HT1080 (cell line): Measurements from ENCODE around the gene MRPS18A. TPM values are rescaled to one million over a fixed set of nuclear protein-coding genes. Genes with fewer than 3 reads are reported as not detected.

Source experiments
- DNase-seq: peaks from one replicate; pipeline ENCODE4 v3.0.0-alpha.2; 2015; ENCODE audit warnings: low read depth
- polyA plus RNA-seq, 2 experiments: library from polyadenylated mRNA; depleted of rRNA; stranded (reverse); fragments of >200 nt; gene quantifications; 2 replicates each; pipeline ENCODE4 v1.2.3, GENCODE V29; 2015
- total RNA-seq: library from RNA; depleted of rRNA; stranded (reverse); fragments of >200 nt; shearing (Covaris generic); gene quantifications from 2 replicates; pipeline ENCODE4 v1.2.3, GENCODE V29; 2014; rRNA removed

Gene MRPS18A
- 102 and 120 TPM in 2 replicates for total RNA-seq
- polyA plus RNA-seq (2015; cell fraction: cytosol; rRNA removed) = 43.5 and 47.5 TPM in 2 replicates
- polyA plus RNA-seq (2015; cell fraction: nucleus; rRNA removed) = 34.1 and 36.0 TPM in 2 replicates

DNA sequence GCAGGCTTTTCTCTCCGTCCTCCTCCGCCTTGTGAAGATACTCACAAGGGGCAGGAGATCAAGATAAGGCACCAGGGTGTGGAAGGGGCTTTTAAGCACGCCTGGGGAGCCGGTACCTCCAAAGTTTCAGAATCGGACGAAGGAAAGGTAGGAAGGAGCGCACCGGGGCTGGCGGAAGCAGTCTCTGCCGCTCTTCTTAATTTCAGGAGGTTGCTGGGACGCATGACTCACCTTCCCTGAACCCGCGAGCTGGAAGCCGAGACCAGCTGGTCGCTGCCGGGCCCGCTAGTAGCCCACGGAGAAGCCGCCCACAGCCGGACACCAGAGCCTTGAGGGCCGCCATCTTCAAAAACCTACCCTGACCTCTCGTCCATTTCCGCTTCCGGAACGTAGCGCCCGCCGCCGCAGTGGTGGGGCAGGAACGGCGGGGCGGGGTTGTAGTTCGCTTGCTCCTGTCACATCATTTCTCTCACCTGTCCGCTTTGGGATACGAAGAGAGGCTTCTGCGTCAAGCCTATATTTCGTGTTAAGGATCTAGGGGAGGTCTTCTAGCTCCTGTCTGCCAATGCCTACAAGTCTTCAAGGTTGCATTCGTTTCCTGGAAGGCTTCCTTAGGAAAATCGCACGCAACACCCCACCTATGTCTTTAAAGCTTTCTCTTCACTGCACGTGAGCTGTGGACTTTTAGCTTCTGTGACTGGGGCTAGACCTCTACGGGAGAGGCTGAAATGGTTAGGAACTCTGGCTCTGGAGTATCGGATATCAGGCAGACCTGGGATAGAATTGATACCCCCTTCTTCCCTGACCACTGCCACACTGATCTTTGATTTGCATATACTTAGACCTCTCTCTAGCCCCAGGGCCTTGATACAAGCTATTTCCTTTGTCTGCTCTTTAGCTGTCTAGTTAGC, at the start of gene MRPS18A:
Gene MRPS18A (minus strand): TSS at position 355 of the 911 bp plus-strand sequence. CDS start 12 bp downstream, at position 343.
- DNase-seq = peak; percentile 83

DNA sequence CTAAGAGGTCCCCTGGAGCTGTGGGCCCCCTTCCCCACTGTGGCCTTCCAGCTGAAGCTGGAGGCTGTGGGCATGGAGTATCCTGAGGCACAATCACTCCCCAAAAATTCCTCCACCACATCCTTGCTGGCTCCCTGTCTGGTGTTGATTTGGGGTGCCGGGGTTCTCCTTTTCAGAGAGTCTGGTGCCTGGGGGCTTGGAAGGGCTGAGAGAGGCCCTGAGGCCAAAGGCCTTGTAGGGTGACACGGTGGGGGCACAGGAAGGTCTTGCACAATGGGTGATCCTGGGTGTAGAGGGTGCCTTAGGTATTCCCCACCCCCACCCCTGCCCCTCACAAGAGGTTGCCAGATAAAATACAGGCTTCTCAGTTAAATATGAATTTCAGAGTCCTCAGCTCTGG, 49.3 kb upstream of the MRPS18A start:
- DNase-seq = no peak

GRCh38 chr6:43736211-43736786, 48.7 kb upstream of the MRPS18A start:
- DNase-seq = no peak

GRCh38 chr6:43735642-43736199, 48.1 kb upstream of the MRPS18A start:
- DNase-seq = no peak

GRCh38 chr6:43734294-43734665, 46.7 kb upstream of the MRPS18A start:
- no peak for DNase-seq

DNA sequence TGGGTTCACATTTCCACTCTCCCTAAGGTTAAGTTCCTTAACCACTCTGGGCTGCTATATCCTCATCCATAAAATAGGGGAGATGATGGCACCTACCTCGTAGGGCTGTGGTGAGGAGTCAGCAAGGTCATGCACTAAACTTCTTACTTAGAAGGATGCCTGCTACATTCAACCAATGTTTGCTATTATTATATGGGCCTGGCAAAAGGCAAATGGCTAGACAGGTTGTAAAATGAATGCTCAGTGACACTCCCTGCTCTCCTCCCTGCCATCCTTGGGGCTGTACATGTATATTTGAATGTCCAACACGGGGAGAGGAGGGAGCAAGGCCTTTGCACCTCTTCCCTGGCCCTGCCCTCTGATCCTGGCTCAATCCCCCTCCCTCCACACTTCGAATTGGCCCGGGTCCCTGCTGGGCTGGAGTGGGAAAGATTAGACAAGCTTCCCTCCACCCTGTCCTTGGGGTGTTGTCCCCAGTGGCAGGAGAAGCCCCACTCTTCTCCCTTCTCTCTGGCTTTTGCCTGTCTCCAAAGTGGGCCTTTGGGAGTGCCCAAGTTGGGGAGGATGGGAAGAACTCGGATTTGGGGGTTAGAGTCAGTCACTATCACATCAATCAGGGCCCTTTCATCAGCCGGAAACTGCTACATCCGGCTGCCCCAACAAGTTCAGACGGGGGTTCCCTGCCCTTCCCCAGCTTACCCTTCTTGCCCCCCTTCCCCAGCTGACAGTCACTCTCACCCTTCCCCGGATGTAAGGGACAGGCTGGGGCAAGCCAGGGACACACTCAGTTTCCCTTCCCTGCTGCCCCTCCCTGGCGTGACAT, 46.1 kb upstream of the MRPS18A start:
- no peak for DNase-seq

DNA sequence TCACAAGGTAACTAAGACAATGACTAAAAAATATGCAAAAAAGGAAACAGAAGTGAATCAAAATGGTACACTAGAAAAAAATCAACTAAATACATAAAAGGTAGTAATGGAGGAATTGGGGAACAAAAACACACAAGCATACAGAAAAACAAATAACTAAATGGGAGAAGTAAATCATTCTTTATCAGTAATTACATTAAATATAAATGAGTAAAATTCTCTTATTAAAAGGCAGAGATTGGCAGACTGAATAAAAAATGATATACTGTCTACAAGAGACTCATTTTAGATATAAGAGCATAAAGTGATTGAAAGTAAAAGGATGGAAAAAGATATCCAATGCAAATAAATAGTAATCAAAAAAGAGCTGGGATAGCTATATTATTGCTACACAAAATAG, 43.0 kb upstream of the MRPS18A start:
- DNase-seq = no peak

GRCh38 chr6:43729537-43729936, 41.9 kb upstream of the MRPS18A start:
- no peak for DNase-seq

GRCh38 chr6:43728586-43728985, 41.0 kb upstream of the MRPS18A start:
- peak; percentile 48 for DNase-seq

GRCh38 chr6:43727634-43728033, 40.0 kb upstream of the MRPS18A start:
- DNase-seq = no peak

DNA sequence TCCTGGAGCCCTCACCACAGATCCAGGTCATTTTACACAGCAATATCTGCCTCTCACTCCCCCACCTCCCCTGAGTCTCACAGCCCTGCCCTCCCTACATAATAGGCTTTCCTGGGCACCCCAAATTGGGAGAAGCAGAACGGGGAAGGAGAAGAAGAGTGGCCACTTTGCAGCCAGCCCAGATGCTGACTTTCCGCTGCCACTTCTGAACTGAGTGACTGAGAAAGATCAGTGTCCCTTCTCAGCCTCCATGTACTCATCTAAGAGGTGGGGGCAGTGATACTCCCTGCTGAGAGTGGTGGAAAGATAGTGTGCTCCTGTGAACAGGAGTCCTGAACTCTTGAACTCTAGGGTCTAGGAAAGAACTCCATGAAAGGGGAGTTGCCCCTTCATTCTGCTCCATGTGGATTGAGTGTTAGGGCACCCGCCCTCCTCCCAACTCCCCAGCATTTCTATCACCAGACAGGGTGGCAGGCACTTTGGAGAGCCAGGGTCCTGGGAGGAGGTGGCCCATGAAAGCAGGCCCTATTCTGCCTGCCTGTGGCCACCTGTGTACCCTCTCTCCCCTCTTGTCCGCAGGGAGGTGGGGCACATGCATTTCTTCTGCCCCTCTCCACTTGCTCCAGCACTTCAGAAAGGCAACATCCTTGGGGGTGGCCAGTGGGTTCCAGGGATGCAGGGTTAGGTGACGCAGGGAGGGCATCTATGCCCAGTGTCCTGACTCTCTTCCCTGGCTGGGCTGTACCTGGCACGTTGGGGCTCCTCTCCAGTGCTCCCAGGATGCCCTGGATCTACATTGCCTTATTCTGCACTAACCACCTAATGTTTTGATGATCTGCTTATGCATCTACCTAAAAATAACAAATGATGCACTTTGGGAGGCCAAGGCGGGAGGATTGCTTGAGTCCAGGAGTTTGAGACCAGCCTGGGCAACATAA, 38.3 kb upstream of the MRPS18A start:
- no peak for DNase-seq

DNA sequence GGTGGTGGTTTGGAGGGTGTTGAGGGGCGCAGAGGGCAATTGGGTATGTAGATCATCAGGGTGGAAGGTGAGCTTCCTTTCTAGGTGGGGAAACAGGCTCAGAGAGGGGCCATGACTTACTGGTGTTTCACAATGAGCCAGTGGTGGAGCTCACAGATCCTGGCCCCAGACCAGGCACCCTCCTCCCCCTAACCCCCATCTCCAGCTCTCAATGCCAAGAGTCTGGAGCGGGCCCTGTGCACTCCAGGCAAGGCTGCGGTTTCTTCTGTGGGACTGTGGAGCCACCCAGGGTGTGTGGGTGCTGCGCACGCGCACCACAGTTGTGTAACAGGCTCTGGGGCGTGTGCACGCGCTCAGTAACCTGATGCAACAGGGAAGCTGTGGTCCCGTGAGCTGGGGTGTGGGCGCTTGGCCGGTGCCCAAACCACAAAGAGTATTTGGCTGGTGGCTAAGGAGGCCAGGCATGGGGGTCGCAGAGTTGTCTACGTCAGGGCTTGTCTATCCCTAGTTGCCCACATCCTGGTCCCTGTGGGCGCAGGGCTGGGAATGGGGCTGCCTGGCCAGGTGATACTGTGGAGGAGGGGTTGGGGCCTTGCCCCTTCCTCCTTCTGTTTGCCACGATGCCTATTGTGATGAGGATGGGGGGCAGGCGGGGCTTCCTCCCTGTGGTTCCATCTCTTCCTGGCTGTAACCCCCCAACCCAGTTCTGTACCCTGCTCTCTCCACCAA, 37.5 kb upstream of the MRPS18A start:
- DNase-seq = peak; percentile 97

GRCh38 chr6:43724354-43724753, 36.8 kb upstream of the MRPS18A start:
- no peak for DNase-seq

DNA sequence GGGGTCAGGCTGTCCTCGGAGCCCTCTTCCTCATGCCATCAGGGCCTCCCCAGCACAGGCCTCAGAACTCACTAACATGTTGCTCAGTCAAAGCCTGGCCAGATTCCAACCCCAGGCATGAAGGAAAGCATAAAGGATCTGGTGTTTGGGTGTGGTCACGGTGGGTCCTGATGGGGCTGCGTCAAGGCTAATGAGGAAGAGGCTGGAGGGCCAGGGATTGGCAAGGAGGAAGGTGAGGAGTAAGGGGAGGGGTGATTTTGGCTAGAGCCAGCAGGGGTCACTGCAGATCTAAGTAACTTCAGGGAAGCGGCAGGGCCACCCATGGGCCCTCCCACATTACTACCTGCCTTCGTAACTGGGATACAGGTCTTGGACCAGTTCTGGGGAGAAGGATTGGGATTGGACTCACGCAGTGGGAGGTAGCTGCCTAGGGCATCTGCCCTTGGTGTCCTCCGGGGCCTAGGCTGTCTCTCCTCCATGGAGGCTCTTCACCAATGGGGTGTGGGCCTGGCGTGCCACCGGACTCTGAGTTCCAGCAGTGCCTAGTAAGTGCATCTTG, 36.2 kb upstream of the MRPS18A start:
- DNase-seq = peak; percentile 78

DNA sequence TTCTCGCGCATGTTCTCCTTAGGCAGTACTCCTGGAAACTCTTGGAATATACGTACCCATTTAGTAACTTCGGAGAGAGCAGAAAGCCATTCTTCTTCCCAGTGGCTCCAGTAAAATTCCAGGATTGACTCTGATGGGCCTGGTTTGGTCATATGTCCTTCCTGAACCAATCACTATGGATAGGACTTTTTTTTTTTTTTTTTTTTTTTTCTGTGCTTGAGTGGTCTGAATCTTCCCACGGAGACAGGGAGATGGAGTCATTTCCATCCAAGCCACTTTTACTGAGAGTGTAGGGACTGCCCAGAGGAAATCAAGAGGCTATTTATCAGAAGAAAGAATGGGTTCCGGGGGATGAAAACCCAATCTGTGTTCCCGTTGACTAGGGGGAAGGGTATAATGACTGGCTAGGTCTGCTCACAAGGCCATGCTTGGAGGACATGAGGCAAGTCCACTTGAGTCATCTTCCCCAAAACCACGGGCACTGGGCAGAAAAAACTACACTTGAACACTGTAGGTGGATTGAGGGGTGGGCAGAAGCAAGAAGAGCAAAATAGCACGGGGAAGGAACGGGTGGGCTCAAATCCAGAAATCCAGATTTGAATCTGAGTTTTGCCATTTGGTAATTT, 35.4 kb upstream of the MRPS18A start:
- DNase-seq = peak; percentile 28

DNA sequence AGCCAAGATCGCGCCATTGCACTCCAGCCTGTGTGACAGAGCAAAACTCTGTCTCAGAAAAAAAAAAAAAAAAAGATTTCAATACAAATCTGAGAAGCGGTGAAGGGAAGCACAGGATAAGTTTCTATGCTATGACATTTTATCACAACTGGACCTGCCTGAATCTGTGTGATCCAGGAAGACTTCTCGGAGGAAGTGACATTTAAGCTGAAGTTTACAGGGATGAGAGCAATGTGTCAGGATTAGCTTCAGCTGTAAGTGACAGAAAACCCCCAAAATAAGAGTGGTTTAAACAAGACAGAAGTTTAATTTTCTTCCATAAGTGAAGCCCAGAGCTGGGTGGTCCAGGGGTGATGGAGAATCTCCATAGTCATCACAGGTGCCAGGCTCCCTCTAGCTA, 33.4 kb upstream of the MRPS18A start:
- DNase-seq = no peak

DNA sequence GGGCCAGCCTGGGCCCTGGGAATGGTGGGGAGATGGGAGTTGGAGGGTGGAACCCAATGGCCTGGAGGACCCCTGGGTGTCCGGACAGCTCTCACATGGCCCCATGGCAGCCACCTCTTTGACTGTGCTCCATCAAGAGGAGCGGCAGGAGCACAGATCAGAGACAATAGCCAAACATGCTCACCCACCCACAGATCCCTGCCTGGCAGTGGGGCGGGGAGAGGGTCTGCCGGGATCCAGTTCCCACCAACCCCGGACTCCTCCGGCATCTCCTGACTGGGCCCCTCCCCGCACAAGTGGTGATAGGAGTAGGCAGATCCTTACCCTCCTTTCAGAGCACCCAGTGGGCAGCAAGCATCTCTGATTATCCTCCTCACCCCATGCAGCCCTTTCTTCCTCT, 31.9 kb upstream of the MRPS18A start:
- no peak for DNase-seq

- no peak for DNase-seq
These were observed 31.0 kb upstream of the MRPS18A start for GRCh38 chr6:43718387-43719105.
